Activated T-cell treated with anti-CD3 and anti-CD28 coated beads, Interleukin-2, amount 50 U/mL, for 48 hours (primary cell): ENCODE measurements around the gene MYO5A.
"Not testable (repeated sequence)": the region's sequence is repeated elsewhere in the genome, so short reads cannot be mapped to it uniquely, and the experiment has no call there.

Source experiments
- DNase-seq, 2 experiments: peaks; one replicate each; pipeline ENCODE4 v3.0.0-alpha.2; 2020

Gene MYO5A

DNA sequence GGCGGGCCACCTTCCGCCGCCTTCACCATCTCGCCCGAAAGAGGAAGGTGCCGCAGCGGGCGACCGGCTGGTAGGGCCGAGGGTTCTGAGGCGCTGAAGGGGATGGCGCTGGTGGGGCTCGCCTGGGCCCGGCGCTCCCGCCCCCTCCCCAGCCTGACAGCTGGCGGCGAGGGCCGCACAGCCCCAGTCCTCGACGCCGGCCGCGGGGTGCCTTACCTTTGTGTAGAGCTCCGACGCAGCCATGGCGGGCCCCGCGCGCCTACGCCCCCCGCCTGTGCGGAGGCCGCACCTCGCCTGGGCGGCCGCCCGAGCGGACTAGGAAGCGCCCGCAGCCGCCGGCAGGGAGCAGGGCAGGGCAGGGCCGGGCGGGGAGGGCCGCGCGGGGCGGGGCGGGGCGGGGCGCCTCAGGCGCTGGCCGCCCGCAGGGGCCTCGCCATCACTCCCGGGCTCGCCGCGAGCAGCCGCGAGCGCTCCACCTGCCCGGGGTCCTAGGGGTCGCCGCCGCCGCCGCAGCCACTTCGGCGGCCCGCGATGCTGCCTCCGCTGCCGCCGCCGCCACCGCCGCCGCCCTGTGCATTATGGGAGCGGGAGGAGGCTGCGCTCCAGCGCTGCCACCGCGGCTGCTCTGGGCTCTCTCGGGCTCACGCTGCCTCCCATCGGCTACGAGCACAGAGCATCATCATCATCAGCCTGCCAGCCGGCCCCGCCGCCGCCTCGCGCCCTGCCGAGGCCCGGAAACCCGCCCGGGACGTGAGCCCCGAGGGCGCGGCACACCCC is at the start of gene MYO5A:
MYO5A (minus strand) TSS at position 317 of the 777 bp plus-strand sequence; CDS start at position 243, 74 bp downstream.
- peak; percentile 81 to 86 for DNase-seq

DNA sequence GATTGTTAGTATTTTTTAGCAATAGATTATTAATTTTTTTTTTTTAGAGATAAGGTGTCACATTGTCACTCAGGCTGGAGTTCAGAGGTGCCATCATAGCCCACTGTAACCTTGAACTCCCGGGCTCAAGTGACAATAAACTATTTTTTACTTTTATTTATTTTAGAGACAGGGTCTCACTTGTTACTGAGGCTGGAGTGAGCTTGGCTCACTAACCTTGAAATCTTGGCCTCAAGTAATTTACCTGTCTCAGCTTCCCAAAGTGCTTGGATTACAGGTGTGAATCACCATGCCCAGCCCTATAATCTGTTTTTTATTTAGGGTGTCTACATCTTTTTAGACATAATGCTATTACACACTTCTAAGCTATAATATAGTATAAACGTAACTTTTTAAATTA is 48.0 kb upstream of the MYO5A start:
- no peak for DNase-seq

DNA sequence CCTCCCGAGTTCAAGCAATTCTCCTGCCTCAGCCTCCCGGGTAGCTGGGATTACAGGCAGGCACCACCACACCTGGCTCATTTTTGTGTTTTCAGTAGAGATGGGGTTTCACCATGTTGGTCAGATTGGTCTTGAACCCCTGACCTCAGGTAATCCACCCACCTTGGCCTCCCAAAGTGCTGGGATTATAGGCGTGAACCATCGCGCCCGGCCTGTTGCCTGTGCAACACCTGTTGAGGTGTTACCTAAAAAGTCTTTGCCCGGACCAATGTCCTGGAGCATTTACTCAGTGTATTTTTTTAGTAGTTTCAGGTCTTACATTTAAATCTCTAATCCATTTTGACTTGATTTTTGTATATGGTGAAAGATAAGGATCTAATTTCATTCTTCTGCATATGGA is 46.9 kb upstream of the MYO5A start:
- not testable (repeated sequence) for DNase-seq

DNA sequence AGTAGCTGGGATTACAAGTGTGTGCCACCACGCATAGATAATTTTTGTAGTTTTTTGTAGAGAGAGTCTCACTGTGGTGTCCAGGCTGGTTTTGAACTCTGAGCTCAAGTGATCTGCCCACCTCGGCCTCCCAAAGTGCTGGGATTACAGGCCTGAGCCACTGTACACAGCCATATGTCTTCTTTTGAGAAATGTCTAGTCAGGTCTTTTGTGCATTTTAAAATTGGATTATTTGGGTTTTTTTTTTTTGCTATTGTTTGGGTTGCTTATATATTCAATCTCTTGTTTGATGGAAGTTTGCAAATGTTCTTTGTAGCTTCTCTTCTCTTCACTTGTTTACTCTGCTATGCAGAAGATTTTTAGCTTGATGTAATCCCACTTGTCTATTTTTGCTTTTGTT is 46.4 kb upstream of the MYO5A start:
- DNase-seq = no peak

DNA sequence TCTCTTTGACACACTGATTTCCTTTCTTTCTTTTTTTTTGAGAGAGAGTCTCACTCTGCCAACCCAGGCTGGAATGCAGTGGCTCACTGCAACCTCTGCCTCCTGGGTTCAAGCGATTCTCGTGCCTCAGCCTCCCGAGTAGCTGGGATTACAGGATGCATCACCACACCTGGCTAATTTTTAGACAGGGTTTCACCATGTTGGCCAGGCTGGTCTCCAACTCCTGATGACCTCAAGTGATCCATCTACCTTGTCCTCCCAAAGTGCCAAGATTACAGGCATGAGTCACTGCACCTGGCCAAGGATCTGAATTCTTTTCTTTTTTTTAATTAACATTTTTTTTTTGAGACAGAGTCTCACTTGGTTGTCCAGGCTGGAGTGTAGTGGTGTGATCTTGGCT is 45.9 kb upstream of the MYO5A start:
- DNase-seq = not testable (repeated sequence)

DNA sequence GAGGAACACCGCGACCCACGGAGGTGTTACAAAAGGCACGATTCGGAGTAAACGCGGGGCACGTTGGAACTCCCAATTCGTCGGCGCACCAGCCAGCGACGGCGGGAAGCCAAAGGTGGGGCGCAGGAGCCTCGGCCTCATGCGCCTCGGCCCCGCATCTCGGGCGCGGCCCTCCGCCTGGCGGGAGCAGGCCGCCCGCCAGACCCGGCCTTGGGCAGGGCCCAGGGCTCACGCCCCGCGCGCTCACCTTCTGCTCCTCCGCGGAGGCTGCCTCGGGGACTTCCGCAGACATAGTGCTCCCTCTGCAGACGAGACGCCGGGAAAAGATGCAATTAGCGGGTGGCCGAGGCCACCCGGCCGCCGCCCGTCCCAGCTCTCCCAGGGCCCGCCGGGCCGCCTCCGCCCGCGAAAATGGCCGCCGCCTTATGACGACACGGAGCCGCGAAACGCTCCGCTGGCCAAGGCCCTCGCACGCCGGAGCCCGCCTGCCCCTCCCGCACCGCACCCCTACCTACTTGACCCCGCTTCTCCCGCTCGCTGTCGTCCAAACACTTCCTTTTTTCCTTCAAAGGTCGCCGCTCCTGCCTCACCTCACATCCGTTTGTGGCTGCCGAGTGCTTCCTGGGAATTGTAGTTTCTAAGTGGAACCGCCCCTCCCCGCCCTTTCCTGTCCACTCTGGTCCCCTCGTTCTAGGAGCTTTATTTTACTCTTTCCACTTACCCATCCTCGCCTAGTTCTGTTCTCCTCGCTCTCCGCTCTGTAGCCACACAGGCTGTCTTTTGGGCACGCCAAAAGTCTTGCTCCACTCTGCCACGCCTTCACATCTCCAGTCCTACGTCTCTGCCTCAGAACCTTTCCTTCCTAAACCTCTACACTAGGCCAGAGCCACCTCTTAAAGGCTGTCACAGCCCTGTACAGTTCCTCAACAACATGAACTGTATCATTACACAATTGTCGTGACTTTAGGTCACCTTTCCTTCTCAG is 40.2 kb upstream of the MYO5A start, which contains the start of gene ARPP19:
ARPP19 (minus strand) TSS at position 430 of the 985 bp plus-strand sequence; CDS start at position 292, 138 bp downstream.
- peak; percentile 85 to 88 for DNase-seq

DNA sequence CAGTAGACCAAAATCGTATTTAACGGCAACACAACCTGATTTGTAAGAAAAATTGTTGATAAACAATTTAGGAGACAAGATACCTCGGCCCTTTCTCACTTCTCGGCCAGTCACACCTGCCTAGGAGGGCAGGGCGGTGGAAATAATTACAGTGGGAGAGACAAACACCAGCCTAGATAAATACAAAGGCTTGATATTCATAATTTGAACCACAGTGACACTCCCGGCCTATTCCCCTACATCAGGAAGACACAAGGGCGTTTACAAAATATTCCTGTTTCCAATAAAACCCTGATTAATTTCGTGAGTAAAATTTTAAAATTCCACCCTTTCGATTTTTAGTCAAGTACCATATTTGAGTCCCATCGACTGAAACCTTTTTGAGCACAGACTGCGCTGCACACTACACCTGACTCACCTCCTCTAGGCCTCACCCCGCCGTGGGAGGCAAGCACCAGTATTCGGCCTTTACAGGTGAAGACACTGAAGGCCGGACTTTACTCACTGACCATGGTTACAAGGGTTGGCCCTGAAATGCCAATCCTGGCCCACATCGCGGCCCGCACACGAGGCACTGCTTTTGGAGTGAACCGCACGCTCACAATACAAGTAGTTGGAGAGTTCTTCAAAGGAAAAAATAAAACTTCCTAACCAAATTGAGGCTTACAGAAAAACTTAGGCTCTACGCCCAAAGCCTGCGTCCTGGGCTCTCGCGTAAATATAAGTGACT is 39.4 kb upstream of the MYO5A start:
- peak; percentile 68 to 71 for DNase-seq

DNA sequence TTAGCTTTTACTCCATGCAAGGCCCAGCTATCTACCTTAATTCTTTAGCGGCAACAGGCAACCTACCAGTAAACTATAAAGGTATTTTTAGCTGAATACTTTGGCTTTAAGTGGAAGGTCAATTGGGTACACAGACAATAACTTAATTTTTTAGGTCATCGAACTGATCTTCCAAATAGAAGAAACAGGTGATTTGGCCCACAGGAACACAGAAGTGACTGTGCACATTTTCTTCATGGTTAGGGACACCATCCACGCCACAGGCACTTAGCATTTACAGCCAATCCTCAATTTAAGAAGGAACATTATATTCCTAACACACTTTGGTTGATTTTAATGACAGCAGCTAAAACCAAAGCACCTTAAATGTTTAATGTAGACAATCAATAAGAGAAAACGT is 38.2 kb upstream of the MYO5A start:
- DNase-seq = no peak

DNA sequence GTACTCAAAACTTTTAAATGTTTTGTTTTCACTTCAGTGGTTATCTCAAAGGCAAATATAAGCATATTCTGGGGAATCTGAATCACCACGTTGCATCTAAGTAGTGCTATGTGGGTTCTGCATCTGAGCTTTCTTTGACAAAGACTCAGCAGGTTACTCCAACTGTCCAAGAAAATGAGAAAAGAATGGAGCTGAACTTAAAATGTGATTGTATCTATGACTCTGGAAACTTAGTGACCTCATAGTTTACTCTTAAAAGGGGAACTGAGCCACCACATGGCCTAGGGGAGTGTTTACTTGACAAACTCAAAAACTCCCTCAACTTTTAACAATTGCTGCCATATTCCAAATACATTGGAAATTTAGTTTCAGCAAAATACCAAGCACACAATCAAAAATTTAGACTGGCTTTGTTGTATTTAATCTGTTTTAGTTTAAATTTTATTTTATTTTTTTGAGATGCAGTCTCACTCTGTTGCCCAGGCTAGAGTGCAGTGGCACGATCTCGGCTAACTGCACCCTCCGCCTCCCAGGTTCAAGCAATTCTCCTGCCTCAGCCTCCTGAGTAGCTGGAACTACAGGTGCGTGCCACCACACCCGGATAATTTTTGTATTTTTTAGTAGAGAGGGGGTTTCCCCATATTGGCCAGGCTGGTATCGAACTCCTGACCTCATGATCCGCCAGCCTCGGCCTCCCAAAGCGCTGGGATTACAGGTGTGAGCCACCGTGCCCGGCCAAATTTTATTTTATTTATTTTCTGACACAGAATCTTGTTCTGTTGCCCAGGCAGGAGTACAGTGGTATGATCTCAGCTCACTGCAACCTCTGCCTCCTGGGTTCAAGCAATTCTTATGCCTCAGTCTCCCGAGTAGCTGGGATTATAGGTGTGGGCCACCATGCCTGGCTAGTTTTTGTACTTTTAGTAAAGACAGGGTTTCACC is 37.0 kb upstream of the MYO5A start:
- not testable (repeated sequence) for DNase-seq

DNA sequence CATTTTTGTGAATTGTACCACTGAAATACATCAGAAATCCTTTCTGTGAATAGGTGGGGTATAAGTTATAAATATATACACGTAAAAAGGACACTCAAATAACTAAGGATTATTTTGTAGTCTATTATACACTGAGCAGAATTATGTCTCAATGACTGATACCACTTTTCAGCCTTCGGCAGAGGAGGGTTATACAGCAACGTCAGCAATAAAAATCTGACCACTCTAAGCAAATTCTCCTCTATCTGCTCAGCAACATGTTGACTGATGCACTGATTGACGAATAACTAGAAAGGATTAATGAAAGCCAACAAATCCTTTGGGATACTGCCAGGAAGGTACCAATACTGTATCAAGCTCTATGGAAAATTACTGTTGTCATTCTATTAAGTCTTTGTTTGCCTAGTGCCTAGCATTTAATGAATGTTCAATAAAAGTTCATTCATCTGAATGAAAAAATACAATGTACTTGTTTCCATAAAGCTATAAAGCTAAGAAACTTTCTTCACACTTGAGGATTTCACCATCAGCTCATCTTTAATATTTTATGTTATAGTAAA is 34.9 kb upstream of the MYO5A start:
- no peak for DNase-seq

DNA sequence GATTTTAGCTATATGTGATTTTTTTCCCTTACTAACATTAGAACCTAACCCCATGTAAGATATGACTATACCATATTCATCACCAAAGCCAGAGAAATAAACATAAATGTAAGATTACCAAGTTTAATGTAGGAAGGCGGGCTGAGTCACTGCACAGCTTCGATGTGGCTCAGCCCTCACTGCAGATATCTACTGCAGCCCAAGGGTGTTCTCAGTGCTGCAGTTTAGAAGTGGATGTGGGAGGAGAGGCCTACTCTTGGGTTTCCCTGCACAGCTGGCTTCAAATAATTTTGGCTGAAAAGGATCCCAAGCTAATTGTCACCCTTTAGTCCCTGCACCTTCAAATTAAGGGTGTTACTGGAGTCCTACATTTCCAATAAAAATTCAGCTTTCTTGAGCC is 30.9 kb upstream of the MYO5A start:
- peak; percentile 65 to 75 for DNase-seq

DNA sequence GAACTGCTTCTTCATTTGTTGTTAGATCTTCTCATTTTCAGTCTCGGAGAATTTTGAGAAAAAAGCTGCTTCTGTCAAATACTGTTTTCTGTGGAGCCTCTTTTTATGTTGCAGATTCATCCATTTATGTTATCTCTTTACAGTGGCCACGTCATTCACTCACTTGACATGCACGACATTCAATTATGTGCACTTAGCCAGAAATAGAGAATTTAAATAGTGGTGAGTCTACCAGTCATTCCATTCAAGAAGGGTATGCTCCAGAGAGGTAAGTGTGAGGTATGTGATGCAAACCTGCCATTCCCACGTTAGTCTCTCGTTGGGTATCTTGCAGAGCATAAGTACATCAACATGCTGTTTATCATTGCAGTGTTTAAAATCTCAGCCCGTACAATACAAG is 30.3 kb upstream of the MYO5A start:
- no peak for DNase-seq

DNA sequence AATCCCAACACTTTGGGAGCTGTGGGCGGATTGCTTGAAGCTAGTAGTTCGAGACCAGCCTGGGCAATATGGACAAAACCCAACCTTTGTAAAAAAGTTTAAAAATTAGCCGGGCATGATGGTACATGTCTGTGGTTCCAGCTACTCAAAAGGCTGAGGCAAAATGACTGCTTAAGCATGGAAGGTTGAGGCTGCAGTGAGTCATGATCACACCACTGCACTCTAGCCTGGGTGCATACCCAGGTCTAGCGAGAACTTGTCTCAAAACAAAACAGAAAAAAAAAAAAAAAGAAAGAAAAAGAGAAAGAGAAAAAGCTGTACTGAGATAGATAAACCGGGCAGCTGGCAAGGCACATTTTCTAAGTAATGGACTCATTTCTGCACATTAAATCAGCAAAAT is 29.5 kb upstream of the MYO5A start:
- peak; percentile 70 to 74 for DNase-seq

DNA sequence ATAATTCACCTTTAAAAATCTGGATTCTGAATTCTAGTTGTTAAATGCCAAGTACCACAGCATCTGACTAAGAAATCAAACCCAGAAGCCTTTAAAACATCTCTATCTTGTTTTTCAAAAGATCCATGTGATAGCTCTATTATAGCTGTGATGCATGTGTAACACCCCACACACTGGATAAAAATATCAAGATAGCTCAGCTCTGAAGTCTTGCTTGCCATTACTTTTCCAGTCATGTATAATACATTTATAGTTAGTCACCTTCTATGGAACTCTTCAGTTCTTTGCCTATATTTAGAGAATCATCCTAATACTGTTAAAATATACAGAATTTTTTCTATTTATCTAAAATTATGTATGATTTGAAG is 28.6 kb upstream of the MYO5A start:
- no peak for DNase-seq

DNA sequence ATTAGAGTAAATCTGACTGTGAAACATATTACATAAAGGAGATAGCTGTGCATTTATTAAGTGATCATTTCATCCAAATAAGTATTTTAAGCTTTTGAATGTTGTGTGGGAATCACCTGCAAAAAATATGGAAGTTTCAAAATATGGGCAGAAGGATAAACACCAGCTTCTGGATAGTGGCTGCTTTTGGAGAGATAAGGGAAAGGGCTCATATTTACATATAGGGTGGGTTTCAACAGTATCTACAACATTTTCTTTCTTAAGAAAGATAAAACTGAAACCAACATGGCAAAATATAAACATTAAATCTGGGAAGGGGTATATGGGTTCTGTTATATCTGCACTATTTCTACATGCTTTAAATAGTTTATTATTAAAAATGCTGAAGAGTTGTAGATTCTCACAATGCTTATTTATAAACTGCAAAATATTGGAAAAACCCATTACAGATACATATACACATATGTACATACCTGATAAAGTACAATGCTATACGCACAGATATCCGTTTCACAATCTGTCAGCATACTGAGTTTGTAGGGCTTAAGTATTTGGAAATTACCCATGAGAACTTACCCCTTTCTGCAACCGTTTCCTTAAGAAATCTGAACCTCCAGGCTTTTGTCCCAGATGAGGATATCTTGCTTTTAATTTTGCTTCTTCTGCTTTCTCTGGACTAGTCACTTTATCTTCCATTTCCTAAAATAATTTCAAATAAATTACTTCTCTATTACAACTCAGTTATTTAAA is 28.0 kb upstream of the MYO5A start:
- DNase-seq = no peak

DNA sequence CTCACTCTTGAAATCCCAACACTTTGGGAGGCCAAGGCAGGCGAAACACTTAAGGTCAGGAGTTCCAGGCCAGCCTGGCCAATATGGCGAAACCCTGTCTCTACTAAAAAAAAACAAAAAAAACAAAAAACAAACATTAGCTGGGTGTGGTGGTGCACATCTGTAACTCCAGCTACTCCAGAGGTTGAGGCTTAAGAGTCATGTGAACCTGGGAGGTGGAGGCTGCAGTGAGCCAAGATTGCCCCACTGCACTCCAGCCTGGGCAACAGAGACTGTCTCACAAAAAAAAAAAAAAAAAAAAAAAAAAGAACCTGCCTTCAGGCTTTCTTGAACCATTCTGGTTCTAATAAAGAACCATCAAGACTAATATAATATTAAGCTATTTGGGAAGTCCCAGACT is 23.6 kb upstream of the MYO5A start:
- DNase-seq = no peak

DNA sequence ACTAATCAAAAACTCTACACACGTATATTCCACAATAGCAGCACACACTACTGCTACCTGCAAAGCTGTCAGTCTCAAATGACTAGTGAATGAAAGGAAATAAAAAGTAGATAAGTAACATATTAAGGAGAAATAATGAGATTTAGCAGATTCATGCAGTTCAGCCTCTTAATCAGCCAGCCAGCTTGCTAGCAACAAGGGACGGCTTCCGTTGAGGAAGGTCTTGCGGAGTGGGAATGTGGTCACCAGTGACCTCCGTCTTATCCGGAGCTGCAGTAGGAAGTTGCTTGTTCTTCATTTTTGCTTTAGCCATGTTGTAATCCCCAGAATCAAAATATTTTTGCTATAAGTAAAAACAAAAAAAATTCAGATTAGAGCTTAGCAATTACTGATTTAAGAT is 23.1 kb upstream of the MYO5A start:
- DNase-seq = no peak

DNA sequence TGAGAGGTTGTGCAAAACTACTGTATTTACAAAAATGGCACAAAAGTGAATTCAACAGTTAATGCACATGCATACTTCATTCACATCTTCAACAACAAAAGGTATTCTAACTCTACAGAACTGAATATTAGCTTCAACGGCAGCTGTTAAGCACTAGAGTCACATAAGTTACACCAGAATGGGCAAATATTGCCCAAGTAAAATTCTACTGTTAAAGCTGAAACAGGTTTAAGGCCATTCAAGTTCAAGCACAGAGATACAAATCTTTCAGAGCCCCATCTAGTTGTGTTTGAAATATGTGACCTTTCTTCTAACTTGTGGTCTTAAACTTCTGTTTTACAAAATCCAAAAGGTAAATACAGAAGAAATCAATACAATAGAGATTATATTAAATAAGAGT is 22.5 kb upstream of the MYO5A start:
- DNase-seq = not testable (repeated sequence)

DNA sequence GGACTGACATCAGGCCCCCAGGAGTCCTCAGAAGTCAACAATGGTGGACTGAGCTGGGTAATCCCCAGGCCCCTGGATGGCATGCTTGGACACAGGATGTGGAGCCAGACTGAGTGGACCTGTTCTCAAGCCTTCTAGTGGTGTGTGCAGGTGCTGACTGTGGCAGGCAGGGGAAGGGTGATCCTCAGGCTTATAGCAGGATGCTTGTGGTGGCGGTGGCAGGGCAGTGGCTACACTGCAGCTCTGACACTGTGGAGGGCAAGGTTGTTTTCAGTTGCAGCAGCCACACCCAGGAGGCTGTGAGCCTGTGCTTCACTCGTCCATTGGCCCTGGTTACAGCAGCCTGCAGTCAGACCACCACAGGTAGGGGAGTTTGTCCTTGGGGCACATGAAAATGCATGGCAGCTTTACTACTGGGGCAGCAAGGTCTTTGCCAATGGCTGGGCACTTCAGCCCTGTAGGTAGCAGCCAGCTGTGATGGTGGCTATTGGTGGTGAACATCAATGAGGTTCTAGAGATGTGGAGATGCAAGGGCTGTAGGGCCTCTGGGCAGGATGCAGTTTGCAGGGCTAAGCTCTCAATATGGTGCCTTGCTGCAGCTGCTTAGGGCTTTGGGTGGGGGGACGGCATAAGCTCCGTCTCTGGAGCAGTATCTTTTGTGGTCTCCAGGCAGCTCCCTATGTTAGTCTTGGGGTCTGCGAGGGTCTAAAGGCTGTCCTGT is 17.5 kb upstream of the MYO5A start:
- no peak for DNase-seq

DNA sequence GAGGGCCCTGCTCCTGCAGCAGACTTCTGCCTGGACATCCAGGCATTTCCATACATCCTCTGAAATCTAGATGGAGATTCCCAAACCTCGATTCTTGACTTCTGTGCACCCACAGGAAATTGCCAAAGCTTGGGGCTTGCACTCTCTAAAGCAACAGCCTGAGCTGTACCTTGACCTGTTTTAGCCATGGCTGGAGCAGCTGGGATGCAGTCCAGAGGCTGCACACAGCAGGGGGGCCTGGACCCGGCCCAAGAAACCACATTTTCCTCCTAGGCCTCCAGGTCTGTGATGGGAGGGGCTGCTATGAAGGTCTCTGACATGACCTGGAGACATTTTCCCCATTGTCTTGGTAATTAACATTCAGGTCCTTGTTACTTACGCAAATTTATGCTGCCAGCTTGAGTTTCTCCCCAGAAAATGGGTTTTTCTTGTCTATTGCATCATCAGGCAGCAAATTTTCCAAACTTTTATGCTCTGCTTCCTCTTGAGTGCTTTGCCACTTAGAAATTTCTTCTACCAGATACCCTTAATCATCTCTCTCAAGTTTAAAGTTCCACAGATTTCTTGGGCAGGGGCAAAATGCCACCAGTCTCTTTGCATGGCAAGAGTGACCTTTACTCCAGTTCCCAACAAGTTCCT is 11.8 kb upstream of the MYO5A start:
- DNase-seq = no peak
